LNCAP (cell line): ENCODE results near the gene F11R.

ENCODE experiments used
- CTCF ChIP-seq: fragments of 450-650 bp; IDR thresholded peaks from 2 replicates; pipeline ENCODE4 v1.5.1; 2017; ENCODE audit warnings: mild to moderate bottlenecking

F11R gene

GRCh38 chr1:160953030-160953429, 67.9 kb downstream of the F11R start:
- no peak for TF ChIP-seq CTCF

GRCh38 chr1:160952129-160952510, 68.8 kb downstream of the F11R start:
- no peak for TF ChIP-seq CTCF

GRCh38 chr1:160951443-160952128, 69.4 kb downstream of the F11R start:
- TF ChIP-seq CTCF = peak; percentile 93

- TF ChIP-seq CTCF = no peak
Measured at GRCh38 chr1:160950657-160951056, 70.3 kb downstream of the F11R start.

GRCh38 chr1:160949881-160950280, 71.1 kb downstream of the F11R start:
- TF ChIP-seq CTCF = no peak
